Measurements from ENCODE around the gene TRPC4. TPM values are rescaled to one million over a fixed set of nuclear protein-coding genes. Genes with fewer than 3 reads are reported as not detected.

TRPC4 gene
- polyA plus RNA-seq, 1 experiment: 6.2 TPM

- POLR2A ChIA-PET: no interaction called here
- Histone ChIP-seq H3K36me3 (ENCODE audit: control insufficient read depth, insufficient read depth, low read length) (no peaks in the 10 kb centered on the region), H3K4me3 (ENCODE audit: low read depth, low read length) (no peak overlapping the region), H3K27me3 (ENCODE audit: control insufficient read depth, insufficient read depth, low read length) (no peaks in the 10 kb centered on the region)
- TF ChIP-seq, protein P1, sequence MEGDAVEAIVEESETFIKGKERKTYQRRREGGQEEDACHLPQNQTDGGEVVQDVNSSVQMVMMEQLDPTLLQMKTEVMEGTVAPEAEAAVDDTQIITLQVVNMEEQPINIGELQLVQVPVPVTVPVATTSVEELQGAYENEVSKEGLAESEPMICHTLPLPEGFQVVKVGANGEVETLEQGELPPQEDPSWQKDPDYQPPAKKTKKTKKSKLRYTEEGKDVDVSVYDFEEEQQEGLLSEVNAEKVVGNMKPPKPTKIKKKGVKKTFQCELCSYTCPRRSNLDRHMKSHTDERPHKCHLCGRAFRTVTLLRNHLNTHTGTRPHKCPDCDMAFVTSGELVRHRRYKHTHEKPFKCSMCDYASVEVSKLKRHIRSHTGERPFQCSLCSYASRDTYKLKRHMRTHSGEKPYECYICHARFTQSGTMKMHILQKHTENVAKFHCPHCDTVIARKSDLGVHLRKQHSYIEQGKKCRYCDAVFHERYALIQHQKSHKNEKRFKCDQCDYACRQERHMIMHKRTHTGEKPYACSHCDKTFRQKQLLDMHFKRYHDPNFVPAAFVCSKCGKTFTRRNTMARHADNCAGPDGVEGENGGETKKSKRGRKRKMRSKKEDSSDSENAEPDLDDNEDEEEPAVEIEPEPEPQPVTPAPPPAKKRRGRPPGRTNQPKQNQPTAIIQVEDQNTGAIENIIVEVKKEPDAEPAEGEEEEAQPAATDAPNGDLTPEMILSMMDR (IDR thresholded peaks at IDR 0.05; ENCODE audit: insufficient read depth, low read depth, low read length): no peak
- CTCF ChIA-PET: interaction anchor here (0.9 to 1.6 kb wide), 2 partner anchors 11 to 14 kb away, joined by 3 to 5 read pairs; no protein-coding TSS in a partner anchor
- DNase-seq (ENCODE audit: low read depth): peak; percentile 93
Measured at GRCh38 chr13:37656247-37656940, 213.2 kb downstream of the TRPC4 start.

GRCh38 chr13:37652596-37652995 is 217.0 kb downstream of the TRPC4 start:
- no peak for DNase-seq (ENCODE audit: low read depth)
- TF ChIP-seq, protein P1 (IDR thresholded peaks at IDR 0.05; ENCODE audit: insufficient read depth, low read depth, low read length): no peak
- POLR2A ChIA-PET: interaction anchor here (0.7 kb wide), 1 partner anchor 239 kb away, joined by 3 read pairs; no protein-coding TSS in a partner anchor
- no peaks in the 10 kb centered on the region for H3K36me3 ChIP-seq (ENCODE audit: control insufficient read depth, insufficient read depth, low read length)
- no peak overlapping the region for H3K4me3 ChIP-seq (ENCODE audit: low read depth, low read length)
- H3K27me3 ChIP-seq (ENCODE audit: control insufficient read depth, insufficient read depth, low read length): no peaks in the 10 kb centered on the region
- CTCF ChIA-PET: no interaction called here

DNA sequence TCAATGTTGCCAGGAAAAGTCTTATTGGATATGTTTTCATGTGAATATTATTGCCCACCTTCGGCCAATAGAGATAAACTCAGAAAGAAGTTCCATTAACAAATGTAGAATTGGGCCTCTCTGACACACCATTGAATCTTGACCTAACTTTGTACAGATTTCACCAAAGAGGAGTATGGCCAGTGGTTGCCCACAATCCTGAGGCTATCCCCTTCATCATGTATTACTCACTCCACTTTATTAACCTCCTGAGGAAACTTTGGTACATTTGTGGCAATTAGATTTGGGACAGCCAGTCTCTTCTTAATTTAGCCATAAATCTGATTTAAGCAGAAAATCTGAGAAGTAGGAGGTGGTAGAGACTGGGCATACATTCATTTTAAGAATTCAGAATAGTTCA is 217.7 kb downstream of the TRPC4 start:
- TF ChIP-seq, protein P1 (IDR thresholded peaks at IDR 0.05; ENCODE audit: insufficient read depth, low read depth, low read length): no peak
- DNase-seq (ENCODE audit: low read depth): no peak

GRCh38 chr13:37648609-37649008 is 221.0 kb downstream of the TRPC4 start:
- Histone ChIP-seq H3K36me3 (ENCODE audit: control insufficient read depth, insufficient read depth, low read length) (no peaks in the 10 kb centered on the region), H3K4me3 (ENCODE audit: low read depth, low read length) (no peak overlapping the region), H3K27me3 (ENCODE audit: control insufficient read depth, insufficient read depth, low read length) (no peaks in the 10 kb centered on the region)
- CTCF ChIA-PET: interaction anchor here (0.7 kb wide), 1 partner anchor 8 kb away, joined by 3 read pairs; no protein-coding TSS in a partner anchor
- TF ChIP-seq, protein P1 (IDR thresholded peaks at IDR 0.05; ENCODE audit: insufficient read depth, low read depth, low read length): no peak
- POLR2A ChIA-PET: interaction anchor here (0.5 kb wide), 1 partner anchor 221 kb away, joined by 6 read pairs; no protein-coding TSS in a partner anchor
- peak; percentile 48 for DNase-seq (ENCODE audit: low read depth)

More for the DNA sequence above, 217.7 kb downstream of the TRPC4 start:
- H3K36me3 ChIP-seq (ENCODE audit: control insufficient read depth, insufficient read depth, low read length): no peaks in the 10 kb centered on the region
- no peak overlapping the region for H3K4me3 ChIP-seq (ENCODE audit: low read depth, low read length)
- ChIA-PET POLR2A (no interaction called here), CTCF (interaction anchor here (1.2 kb wide), 1 partner anchor 10 kb away, joined by 4 read pairs; no protein-coding TSS in a partner anchor)
- H3K27me3 ChIP-seq (ENCODE audit: control insufficient read depth, insufficient read depth, low read length): no peaks in the 10 kb centered on the region

GRCh38 chr13:37647031-37647650 is 222.4 kb downstream of the TRPC4 start:
- TF ChIP-seq, protein P1 (IDR thresholded peaks at IDR 0.05; ENCODE audit: insufficient read depth, low read depth, low read length): no peak
- no peak for DNase-seq (ENCODE audit: low read depth)
- Histone ChIP-seq H3K27me3 (ENCODE audit: control insufficient read depth, insufficient read depth, low read length) (no peaks in the 10 kb centered on the region), H3K36me3 (ENCODE audit: control insufficient read depth, insufficient read depth, low read length) (no peaks in the 10 kb centered on the region), H3K4me3 (ENCODE audit: low read depth, low read length) (no peak overlapping the region)
- ChIA-PET POLR2A (no interaction called here), CTCF (no interaction called here)

Measured in BJ (cell line).